A549 (cell line): ENCODE data around the gene DSCAM.

ENCODE experiments used
- BHLHE40 ChIP-seq: IDR thresholded peaks from 2 replicates; pipeline ENCODE4 v1.6.1; 2012; ENCODE audit warnings: low read depth, low read length, inconsistent platforms
- FOXS1 ChIP-seq: fragments of 250-450 bp; sonication (Bioruptor Pico); IDR thresholded peaks from 2 replicates; pipeline ENCODE4 v1.5.0; 2020; ENCODE audit warnings: mild to moderate bottlenecking, moderate library complexity
- HDAC2 ChIP-seq: fragments of 200-600 bp; sonication (generic); IDR thresholded peaks from 2 replicates; pipeline ENCODE4 v1.6.1; 2016
- NR3C1 ChIP-seq: fragments of >200 bp; sonication (Bioruptor Twin); formaldehyde crosslinking; IDR thresholded peaks from 3 replicates; pipeline ENCODE4 v1.6.1; 2017
- POLR2A ChIP-seq: IDR thresholded peaks from 2 replicates; pipeline ENCODE4 v1.6.1; 2012; ENCODE audit warnings: mild to moderate bottlenecking, low read length
- RAD21 ChIP-seq, 2 experiments: fragments of >200 bp in 1 of 2; sonication (Bioruptor Twin) in 1 of 2; formaldehyde crosslinking in 1 of 2; IDR thresholded peaks in 1 of 2; conservative IDR thresholded peaks in 1 of 2; 2 replicates in 1 of 2; 3 replicates in 1 of 2; pipeline ENCODE4 v1.6.1; 2012 to 2018; ENCODE audit warnings: inconsistent platforms in 1 of 2
- RFX5 ChIP-seq: fragments of 450-650 bp; IDR thresholded peaks from 2 replicates; pipeline ENCODE4 v1.7.1; 2014; ENCODE audit warnings: antibody characterized with exemption, mild to moderate bottlenecking, moderate library complexity
- SMC3 ChIP-seq: fragments of >200 bp; sonication (Bioruptor Twin); formaldehyde crosslinking; IDR thresholded peaks from 3 replicates; pipeline ENCODE4 v1.6.1; 2018; ENCODE audit warnings: inconsistent platforms
- ZFP36 ChIP-seq: fragments of 450-650 bp; IDR thresholded peaks from 2 replicates; pipeline ENCODE4 v1.6.1; 2014; ENCODE audit warnings: borderline replicate concordance; ENCODE audit not compliant: partially characterized antibody
- TF ChIP-seq, protein P1 (sequence below): fragments of >200 bp; sonication (Bioruptor Twin); formaldehyde crosslinking; IDR thresholded peaks from 3 replicates; pipeline ENCODE4 v1.5.1; 2016
- TF ChIP-seq, protein P2 (sequence below): fragments of 200-600 bp; sonication (generic); IDR thresholded peaks from 2 replicates; pipeline ENCODE4 v1.6.1; 2016; ENCODE audit warnings: antibody characterized with exemption, mild to moderate bottlenecking, moderate library complexity
- TF ChIP-seq, protein P3 (sequence below): fragments of 450-650 bp; IDR thresholded peaks from 2 replicates; pipeline ENCODE4 v1.6.1; 2014; ENCODE audit warnings: antibody characterized with exemption

DNA sequence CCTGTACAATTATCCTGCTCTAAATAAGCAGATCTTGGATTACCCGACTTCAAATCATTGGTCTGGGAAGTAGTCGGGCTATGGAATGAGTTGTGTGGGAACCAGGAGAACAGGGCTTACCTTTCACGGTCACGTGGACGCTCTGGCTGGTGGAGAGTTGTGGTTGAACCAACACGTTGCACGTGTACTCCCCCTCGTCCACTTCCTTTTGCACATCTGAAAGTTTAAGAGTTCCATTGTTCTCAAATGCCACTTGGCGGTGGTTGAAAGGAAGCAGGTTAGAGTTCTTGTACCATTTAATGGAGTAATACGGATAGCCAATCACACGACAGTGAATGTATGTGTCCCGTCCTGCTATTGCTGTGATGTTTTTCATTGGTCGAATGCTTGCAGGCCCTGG, 509.0 kb downstream of the DSCAM start:
- TF ChIP-seq POLR2A, result no peak
- no peak for TF ChIP-seq FOXS1 (CRISPR knock-in tag)
- TF ChIP-seq, protein P1, sequence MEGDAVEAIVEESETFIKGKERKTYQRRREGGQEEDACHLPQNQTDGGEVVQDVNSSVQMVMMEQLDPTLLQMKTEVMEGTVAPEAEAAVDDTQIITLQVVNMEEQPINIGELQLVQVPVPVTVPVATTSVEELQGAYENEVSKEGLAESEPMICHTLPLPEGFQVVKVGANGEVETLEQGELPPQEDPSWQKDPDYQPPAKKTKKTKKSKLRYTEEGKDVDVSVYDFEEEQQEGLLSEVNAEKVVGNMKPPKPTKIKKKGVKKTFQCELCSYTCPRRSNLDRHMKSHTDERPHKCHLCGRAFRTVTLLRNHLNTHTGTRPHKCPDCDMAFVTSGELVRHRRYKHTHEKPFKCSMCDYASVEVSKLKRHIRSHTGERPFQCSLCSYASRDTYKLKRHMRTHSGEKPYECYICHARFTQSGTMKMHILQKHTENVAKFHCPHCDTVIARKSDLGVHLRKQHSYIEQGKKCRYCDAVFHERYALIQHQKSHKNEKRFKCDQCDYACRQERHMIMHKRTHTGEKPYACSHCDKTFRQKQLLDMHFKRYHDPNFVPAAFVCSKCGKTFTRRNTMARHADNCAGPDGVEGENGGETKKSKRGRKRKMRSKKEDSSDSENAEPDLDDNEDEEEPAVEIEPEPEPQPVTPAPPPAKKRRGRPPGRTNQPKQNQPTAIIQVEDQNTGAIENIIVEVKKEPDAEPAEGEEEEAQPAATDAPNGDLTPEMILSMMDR, result no peak
- TF ChIP-seq ZFP36, result no peak
- TF ChIP-seq SMC3, result no peak
- no peak for TF ChIP-seq NR3C1
- TF ChIP-seq, protein P2, sequence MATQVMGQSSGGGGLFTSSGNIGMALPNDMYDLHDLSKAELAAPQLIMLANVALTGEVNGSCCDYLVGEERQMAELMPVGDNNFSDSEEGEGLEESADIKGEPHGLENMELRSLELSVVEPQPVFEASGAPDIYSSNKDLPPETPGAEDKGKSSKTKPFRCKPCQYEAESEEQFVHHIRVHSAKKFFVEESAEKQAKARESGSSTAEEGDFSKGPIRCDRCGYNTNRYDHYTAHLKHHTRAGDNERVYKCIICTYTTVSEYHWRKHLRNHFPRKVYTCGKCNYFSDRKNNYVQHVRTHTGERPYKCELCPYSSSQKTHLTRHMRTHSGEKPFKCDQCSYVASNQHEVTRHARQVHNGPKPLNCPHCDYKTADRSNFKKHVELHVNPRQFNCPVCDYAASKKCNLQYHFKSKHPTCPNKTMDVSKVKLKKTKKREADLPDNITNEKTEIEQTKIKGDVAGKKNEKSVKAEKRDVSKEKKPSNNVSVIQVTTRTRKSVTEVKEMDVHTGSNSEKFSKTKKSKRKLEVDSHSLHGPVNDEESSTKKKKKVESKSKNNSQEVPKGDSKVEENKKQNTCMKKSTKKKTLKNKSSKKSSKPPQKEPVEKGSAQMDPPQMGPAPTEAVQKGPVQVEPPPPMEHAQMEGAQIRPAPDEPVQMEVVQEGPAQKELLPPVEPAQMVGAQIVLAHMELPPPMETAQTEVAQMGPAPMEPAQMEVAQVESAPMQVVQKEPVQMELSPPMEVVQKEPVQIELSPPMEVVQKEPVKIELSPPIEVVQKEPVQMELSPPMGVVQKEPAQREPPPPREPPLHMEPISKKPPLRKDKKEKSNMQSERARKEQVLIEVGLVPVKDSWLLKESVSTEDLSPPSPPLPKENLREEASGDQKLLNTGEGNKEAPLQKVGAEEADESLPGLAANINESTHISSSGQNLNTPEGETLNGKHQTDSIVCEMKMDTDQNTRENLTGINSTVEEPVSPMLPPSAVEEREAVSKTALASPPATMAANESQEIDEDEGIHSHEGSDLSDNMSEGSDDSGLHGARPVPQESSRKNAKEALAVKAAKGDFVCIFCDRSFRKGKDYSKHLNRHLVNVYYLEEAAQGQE, result no peak
- TF ChIP-seq, protein P3, sequence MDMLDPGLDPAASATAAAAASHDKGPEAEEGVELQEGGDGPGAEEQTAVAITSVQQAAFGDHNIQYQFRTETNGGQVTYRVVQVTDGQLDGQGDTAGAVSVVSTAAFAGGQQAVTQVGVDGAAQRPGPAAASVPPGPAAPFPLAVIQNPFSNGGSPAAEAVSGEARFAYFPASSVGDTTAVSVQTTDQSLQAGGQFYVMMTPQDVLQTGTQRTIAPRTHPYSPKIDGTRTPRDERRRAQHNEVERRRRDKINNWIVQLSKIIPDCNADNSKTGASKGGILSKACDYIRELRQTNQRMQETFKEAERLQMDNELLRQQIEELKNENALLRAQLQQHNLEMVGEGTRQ, result no peak
- TF ChIP-seq BHLHE40, result no peak
- no peak for TF ChIP-seq RFX5
- TF ChIP-seq HDAC2, result no peak
- no peak for TF ChIP-seq RAD21 (conservative IDR thresholded peaks at IDR 0.05 in 1 of 2, IDR thresholded peaks at IDR 0.05 in 1 of 2)
